ENCODE results near the gene ETV6. TPM values are rescaled to one million over a fixed set of nuclear protein-coding genes. Genes with fewer than 3 reads are reported as not detected.

ETV6 gene
- total RNA-seq, 2 donors from 2014 or later: 54.6 to 64.3 TPM

DNA sequence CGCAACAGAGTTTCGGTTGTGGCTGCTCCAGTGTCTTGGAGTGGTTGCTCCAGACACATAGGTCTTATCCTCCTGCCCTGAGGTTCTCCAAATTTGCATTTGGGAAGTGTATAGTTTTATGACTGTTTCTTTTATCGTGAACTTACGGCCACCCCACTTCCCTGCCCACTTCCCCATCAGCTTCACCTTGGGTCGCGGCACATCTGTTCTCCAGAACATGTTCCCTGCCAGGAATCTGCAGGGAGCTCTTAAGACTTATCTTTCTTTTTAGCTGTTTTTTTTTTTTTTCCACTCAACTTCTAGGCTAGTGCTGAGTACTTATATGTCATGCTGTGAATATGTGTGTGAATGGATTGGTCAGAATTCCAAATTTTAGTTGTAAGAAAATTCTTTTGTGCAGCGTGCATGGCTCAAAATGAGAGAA is 75.4 kb downstream of the ETV6 start:
- DNase-seq: no peak
- ATAC-seq: no peak

DNA sequence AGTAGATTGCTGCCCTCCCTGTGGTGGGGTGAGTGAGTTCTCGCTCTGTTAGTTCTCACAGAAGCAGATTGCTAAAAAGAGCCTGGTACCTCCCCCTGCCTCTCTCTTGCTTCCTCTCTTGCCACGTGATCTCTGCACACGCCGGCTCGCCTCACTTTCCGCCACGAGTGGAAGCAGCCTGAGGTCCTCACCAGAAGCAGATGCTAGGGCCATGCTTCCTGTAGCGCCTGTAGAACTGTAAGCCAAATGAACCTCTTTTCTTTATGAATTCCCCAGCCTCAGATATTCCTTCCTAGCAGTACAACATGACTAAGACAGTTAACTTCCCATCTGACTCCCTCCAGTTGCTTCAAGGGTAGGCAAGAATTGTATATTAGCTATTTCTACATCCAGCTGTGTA is 76.2 kb downstream of the ETV6 start:
- ATAC-seq: no peak
- no peak for DNase-seq
- intact Hi-C loops (cut with DNase I, micrococcal nuclease): no loop called here

More for the DNA sequence above, 75.4 kb downstream of the ETV6 start:
- intact Hi-C loops (cut with DNase I, micrococcal nuclease): no loop called here

DNA sequence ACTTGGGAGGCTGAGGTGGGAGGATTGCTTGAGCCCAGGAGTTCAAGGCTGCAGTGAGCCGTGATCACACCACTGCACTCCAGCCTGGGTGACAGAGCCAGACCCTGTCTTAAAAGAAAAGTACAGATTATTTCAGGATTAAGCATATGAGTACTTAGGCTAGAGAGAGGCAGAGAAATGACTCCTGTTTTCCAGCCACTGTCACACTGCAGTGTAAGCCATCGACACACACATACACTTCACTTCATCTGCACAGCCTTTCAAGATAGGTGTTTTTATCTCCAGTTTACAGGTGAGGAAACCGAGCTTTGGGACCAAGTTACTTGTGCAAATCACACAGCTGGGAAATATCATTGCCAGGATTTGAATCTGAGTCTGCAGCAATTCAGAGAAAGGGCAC is 77.2 kb downstream of the ETV6 start:
- ATAC-seq (no peak), DNase-seq (no peak)
- intact Hi-C loops (cut with DNase I, micrococcal nuclease): no loop called here

DNA sequence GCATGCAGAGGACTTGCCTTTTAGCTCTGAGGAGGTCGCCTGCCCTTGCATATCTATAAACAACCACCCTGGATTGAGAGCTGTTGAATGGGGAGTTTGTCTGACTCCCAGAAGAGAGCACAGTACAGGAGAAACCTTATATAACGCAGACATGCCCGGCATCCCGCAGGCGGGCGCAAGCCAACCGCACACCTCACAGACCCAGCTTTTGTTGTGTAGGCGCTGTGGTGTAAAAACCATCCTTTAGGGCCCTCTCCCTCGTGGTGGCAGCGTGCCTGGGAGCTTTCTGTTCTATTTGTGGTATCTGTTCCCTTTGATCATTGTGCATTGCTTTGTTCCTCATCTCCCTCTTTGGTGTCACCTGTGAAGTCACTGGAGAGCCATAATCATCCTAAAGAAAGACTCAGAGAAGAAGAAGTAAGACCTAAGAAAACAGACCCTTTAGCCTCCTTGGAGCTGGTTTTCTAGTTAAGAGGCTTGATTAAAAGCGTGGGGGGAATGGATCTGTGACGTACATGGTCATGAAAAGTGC is 77.7 kb downstream of the ETV6 start:
- intact Hi-C loops (cut with DNase I, micrococcal nuclease): no loop called here
- DNase-seq: peak in 1 of 2 donors; percentile 37
- ATAC-seq: no peak

DNA sequence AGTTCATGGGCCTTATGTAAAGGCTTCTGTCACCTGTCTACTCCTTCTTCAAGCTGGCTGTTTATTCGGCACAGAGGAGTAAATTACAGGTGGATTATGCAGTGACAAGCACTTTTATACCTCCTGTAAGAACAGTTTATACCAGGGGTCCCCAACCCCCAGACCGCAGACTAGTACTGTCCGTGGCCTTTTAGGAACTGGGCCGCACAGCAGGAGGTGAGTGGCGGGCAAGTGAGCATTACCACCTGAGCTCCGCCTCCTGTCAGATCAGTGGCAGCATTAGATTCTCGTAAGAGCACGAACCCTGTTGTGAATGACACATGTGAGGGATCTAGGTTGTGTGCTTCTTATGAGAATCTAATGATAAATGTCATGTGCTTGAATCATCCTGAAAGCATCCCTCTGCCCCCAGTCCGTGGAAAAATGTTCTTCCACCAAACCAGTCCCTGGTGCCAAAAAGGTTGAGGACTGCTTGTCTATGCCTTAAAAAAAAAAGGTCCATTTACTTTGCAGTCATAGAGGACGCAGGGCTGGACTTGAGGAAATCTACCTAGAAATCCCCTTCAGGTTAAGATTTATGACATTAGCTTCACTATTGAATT is 78.8 kb downstream of the ETV6 start:
- intact Hi-C loops (cut with DNase I, micrococcal nuclease): no loop called here
- DNase-seq (no peak), ATAC-seq (no peak)

DNA sequence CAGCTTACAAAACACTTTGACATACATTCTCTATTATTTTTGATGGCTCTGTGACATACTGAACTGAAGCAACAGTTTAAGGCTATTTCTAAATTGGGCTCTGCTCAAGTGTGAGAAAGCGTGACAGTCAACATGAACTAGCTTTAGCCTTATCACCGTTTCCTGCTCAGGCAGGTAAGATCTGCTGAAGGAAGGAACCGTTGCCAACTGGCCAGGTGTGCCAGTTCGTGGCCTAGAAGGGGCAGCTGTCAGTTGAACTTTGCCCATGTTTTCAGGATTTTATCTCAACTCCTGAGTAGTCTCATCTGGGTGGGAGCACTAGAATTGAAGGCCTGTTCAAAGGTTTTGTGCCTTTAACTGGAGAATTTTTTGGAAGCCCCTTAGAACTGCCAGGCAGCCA is 79.5 kb downstream of the ETV6 start:
- DNase-seq (peak; percentile 80 to 88), ATAC-seq (peak; percentile 77)
- intact Hi-C loops (cut with DNase I, micrococcal nuclease): no loop called here

DNA sequence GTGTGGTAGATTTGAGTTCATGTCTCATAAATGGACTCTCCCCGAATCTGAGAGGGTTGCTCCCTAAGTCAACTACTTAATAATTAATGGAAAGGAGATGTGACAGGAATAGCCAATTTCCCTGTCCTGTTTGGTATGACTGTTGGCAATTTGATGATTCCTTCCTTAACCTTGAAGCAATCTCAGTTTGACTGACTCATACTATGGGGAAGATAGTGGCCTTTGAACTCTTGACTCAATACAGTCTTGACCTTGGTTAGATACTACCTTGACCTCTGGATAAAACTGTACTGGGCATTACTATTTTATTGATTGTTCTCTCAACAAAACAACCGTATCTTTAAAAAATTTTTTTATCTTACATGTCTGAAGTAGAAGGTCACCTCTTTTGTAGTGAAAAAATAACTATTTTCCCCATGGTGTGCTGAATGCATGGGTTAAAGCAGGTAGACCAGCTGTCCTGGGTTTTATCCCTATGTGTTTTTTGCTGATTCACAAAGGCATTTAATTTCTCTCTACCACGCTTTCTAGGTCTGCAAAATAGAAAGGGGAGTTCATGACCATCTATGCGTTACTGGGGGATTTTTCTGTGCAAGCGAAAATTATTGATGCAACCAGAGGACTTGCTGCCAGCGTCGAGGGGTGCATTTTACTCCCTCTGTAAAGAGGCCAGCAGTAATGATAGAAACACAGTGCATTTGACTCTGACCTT is 80.1 kb downstream of the ETV6 start:
- no peak for DNase-seq
- ATAC-seq: peak; percentile 58
- intact Hi-C loops (cut with DNase I, micrococcal nuclease): no loop called here

DNA sequence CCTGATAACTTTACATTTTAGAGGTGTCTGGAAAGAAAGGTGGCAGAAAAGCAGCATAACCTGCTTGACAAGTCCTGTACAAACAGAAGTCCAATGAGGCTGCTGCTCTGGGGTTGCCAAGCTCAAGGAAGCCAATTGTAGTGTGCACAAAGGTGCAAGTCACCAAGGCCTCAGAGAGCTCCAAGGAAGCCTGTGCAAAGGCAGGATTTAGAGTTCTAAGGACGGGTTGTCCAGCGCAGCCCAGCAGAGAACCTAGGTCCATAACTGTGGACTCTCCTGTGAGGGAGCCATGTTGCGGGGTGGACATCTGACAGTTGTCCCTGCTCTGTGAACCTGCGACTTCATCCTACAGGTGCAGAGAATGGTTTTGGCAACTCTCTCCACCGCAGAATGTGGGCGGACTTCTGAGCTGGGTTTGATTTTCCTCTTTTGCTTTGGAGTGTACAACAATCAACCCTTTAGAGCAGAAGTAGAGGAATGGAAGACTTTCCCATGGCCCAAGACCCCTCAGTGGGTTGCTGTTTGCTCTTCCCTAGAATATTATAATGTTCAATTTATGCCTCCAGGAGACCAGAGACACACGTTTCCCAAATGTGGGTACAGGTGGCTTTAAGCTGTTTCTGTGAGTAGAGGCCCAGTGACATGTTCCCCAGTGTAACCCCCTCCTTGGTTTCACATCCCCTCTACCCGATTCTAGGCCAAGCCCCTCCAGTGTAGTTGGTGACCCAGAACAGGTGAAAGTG is 81.0 kb downstream of the ETV6 start:
- peak; percentile 82 for ATAC-seq
- peak; percentile 70 to 79 for DNase-seq
- intact Hi-C loops (cut with DNase I, micrococcal nuclease): no loop called here

DNA sequence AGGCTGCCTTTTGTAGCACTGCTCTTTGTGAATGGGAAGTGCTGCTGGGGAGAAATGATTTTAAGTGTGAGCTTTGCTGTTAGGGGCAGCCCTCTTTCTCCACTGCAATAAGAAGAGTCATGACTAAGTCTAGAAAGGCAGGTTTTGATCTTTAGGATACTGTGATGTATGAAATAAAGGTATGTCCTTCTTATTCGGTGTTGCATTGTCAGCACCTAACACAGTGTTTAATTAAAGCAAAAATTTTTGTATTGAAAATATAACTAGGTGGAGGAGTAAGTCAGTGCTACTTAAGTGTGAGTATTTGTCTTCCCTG is 81.5 kb downstream of the ETV6 start:
- ATAC-seq (no peak), DNase-seq (no peak)
- intact Hi-C loops (cut with DNase I, micrococcal nuclease): no loop called here

DNA sequence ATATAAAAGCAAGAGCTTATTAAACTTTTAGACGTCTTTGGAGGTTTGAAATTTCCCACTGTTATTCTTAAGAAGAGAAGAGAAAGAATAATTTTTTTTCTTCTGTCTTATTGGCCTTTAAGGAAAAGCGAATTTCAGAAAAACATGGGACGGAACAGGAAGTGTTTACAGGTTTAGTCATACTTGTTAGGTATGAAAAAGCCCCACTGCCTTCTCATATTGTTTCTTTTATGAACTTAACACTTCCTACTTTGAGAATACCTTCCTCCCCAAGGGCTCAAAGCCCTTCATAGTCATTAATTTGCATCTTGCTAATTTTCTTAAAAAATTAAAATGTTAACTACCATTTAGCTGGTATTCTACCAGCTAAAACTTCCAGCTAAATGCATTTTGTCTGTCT is 82.0 kb downstream of the ETV6 start:
- DNase-seq (no peak), ATAC-seq (peak; percentile 17)
- intact Hi-C loops (cut with DNase I, micrococcal nuclease): no loop called here

DNA sequence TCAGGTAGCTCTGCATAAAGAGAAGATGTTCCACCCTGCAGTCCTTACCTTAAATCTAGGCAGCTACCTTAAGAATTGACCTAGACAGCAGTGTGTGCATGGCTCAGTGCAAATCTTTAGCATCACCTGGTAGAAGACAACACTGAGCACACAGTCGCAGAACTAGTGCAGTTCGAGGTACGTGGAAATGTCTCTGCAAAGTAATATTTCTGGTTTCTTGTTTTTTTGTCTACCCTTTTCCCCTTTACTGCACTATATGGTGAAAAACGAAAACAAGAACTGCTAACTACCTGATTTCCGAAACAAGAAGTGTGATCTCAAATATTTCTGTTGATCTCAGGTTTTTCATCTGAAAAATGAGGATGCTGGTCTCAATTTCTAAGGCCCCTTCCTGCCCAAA is 82.5 kb downstream of the ETV6 start:
- intact Hi-C loops (cut with DNase I, micrococcal nuclease): no loop called here
- no peak for DNase-seq
- no peak for ATAC-seq

DNA sequence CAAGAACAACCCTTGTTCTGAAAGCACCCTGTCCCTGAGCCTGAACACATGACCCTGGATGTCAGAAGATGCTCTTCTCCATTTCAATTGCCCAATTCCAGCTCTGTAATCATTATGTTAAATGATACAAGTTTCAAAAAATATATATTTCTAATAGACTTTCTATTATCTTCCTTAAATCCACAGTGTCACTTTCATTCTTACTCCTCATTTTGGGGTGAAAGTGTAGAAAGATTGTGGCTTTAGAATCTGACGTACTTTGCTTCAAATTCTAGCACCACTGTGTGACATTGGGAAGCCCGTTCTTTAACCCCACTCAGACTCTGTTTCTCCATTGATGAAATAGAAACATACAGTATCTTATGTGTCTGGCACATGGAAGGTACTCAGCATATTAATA is 83.2 kb downstream of the ETV6 start:
- no peak for ATAC-seq
- intact Hi-C loops (cut with DNase I, micrococcal nuclease): no loop called here
- no peak for DNase-seq

DNA sequence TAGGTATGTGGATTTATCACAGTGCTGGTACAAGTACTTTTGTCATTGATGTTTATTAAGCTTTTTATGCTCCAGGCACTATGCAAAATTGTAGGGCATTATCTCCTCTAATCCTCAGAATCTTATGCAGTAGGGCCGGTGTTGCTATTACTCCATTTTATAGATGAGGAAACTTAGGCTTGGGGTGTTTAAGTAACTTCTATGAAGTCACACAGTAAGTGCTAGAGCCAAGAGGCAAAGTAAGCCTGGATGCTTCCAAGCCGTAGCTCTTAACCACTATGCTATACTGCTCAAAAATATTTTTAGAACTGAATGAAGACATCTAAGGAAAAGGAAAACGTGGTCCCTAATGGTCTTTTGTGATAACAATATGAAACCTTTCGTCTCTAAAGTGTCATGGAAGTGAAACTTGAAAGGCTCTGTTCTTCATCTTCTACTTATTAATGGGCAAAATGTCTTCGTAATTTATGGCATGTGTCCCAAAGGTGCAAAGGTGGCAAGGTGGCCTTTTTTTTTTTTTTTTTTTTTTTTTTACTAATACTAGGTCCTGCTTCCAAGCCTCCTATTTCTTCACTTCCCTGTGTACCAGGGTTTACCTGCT is 85.2 kb downstream of the ETV6 start:
- DNase-seq (no peak), ATAC-seq (no peak)
- intact Hi-C loops (cut with DNase I, micrococcal nuclease): no loop called here

DNA sequence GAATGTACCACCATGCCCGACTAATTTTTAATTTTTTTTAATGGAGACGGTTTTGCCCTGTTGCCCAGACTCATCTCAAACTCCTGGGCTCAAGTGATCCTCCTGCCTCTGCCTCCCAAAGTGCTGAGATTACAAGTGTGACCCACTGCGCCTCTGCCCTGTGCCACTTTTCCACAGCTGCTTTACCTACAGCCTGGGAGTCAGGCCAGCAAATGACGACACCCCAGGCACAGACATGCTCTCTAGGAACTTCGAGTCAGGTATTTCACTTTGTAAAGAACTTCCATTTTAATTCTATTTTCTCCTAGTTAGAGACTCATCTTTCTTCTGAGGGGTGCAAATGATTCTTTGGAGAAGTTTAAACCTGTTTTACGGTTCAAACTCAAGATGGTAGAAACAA is 89.0 kb downstream of the ETV6 start:
- DNase-seq (no peak), ATAC-seq (no peak)
- intact Hi-C loops (cut with DNase I, micrococcal nuclease): no loop called here

DNA sequence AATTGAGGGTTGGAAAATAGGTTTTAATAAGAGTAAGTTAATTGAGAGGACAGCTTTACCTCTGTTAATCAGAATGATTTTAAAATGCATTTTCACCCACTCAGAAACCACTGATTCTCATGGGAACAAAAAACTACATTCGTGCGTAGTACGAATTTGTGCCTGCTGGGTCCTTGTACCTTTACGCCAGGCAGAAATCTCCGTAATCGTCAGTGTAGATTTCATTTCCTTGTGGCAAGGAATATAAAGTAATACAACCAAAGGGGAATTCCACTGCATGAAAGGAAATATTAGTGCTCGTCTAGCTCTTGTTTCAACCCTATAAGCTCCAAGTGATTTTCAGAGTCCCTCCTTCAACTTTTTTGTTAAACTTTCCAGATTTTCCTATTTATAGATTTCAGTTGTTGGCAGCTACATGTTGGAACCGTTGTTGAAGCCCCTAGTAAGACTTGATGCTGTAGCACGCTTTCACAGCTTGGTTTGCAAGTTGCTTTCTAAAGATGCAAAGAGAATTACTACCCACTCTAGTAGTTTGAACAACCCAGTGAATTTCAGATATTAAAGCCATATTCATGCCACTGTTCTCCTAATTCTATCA is 90.6 kb downstream of the ETV6 start:
- DNase-seq (no peak), ATAC-seq (peak; percentile 49)
- intact Hi-C loops (cut with DNase I, micrococcal nuclease): no loop called here

DNA sequence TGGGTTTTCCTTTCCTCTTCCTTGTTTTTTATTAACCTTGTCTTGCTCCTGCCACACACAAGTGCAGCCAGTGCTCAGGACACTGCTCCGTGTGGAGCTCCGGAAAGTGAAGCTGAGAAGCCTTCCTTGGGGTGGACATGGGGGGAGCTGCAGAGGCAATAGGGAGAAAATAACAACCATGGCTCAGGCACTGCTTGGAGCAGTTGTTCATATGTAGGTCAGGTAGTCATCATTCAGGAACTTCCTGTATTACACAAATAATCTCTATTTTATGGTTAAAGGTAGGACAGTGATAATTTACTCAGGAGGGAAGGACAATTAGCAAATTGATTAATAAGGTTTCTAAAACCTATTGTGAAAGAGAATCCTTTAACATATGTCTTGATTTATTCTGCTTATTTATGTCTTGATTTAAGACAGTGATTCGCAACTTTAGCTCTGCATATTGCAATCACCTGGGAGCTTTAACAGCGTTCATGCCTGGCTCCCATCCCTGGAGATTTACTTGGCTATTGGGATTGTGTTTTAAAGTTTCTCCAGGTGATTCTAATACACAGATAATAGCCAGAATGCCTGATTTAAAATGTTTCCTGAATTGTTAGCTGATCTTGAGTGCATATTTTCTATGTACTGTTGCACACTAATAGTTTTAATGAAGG is 92.1 kb downstream of the ETV6 start:
- DNase-seq (no peak), ATAC-seq (no peak)
- intact Hi-C loops (cut with DNase I, micrococcal nuclease): no loop called here

DNA sequence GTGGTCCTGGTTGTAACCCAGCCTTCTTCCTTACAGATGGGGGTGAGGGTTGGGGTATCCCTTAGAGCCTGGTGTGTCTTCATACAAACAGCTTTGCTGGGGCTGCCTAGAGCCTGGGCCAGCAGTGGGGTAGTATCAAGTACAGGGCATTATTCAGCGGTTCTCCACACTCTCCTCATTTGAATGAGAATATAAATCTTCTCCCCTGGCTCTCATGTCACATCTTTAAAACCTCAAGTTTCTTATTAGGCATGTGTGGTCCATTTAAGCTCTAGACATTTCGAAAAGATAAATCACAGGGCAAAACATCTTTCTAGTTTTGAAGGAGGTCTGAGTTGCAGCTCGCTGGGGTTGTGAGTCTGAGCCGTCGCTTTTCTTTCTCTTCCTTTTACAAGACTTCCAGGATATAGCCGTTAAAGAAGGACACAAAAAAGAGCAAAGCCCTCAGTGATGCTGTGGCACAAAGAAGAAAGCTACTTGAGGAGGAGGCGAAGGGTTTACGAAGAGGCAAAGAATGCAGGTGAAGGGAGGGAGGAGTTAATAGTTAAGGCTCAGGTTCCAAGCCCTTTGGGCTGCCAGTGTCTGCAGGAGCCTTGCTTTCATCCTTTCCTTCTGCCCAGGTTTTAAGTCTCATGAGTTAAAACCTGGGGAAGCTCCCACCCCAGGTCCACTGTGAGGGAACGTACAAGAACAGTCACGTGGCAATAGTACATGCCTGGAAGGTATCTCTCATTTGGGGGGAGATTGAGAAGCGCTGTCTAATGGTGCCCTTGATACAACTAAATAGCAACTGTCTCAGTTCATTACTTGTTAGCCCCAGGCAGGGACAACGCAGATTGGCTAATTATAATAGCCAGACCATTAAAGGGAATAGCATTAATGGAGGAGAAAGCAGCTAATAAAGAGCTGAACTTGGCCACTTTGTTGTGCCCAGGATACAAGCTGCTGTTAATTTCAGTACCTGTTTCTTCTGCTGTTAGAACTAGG is 94.2 kb downstream of the ETV6 start:
- no peak for ATAC-seq
- no peak for DNase-seq
- intact Hi-C loops (cut with DNase I, micrococcal nuclease): no loop called here

DNA sequence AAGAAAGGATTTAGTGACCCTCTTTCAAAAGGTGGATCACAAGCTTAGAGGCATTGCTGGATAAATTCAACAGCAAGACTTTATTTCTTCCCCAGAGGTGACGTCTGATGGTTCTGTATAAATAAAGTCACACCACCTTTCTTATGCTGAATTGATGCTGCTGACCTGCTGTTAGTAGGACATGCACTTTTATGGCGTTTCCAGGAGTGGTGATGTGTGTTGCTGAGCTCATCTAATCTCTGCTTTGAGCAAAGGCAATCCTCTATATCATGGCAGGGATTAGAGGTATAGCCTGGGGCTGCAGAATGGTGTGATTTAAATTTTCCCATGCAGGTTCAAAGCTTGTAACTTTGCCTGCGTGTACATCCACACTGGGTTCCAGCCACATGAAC is 94.9 kb downstream of the ETV6 start:
- ATAC-seq (no peak), DNase-seq (no peak)
- intact Hi-C loops (cut with DNase I, micrococcal nuclease): no loop called here

Data from left colon (tissue), 2 donors.